AG04450 (cell line): ENCODE measurements around the gene ELFN1. TPM values are rescaled to one million over a fixed set of nuclear protein-coding genes. Genes with fewer than 3 reads are reported as not detected.

Experiments
- CTCF ChIA-PET: fragments of 300-600, 350-600 bp; formaldehyde crosslinking; extraction: SDS; loops from one replicate; lab custom pipeline; 2022; ENCODE audit warnings: antibody characterized with exemption, inconsistent platforms; lab: Charles Lee
- POLR2A ChIA-PET: fragments of 350-600 bp; formaldehyde crosslinking; extraction: SDS; loops from one replicate; lab custom pipeline; 2021; ENCODE audit warnings: antibody characterized with exemption, inconsistent platforms; lab: Yijun Ruan, JAX
- DNase-seq: peaks from one replicate; pipeline ENCODE4 v3.0.0-alpha.2; 2011; ENCODE audit warnings: low read depth, low spot score
- H3K27ac ChIP-seq: one replicate; pipeline ENCODE4 v1.5.1; 2012; ENCODE audit warnings: low read depth, low read length, control low read depth
- H3K27me3 ChIP-seq: one replicate; pipeline ENCODE4 v1.6.0; 2012; ENCODE audit warnings: low read length; ENCODE audit not compliant: control insufficient read depth, insufficient read depth
- H3K4me3 ChIP-seq: 2 replicates; pipeline ENCODE4 v1.5.1; 2011; ENCODE audit warnings: mild to moderate bottlenecking, low read depth, low read length, control low read depth
- H3K9me3 ChIP-seq: 2 replicates; pipeline ENCODE4 v1.5.1; 2012; ENCODE audit warnings: low read length; ENCODE audit not compliant: control insufficient read depth, insufficient read depth
- polyA plus RNA-seq: library from polyadenylated mRNA; depleted of rRNA; stranded (reverse); fragments of >200 nt; gene quantifications from 2 replicates; pipeline ENCODE4 v1.2.3, GENCODE V29; 2011
- TF ChIP-seq, protein P1 (sequence below): IDR thresholded peaks from 2 replicates; pipeline ENCODE4 v1.5.1; 2011; ENCODE audit warnings: low read depth, low read length, control low read depth, inconsistent platforms

ELFN1 gene
- polyA plus RNA-seq, 1 experiment: 0.10 TPM

DNA sequence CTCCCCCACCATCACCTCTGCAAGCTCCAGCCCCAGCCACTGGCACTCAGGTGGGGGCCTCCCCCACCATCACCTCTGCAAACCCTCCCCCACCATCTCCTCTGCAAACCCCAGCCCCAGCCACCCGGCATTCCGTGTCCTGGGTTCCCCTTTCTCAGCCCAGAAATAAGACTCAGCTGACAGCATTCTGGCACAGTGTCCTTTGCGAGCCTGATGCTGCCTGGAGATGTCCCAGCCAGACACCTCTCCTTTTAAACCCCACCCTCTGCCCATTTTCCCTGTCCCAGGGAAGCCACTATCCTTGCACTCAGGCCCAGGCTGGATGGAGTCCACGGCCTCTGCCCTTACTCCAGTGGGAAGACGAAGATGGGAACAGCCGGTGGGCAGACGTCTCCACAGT, 49.8 kb downstream of the ELFN1 start:
- Histone ChIP-seq H3K4me3 (no peak overlapping the region), H3K9me3 (peaks cover 1% of the 10 kb centered on the region), H3K27me3 (peaks cover 7% of the 10 kb centered on the region), H3K27ac (no peak overlapping the region)
- TF ChIP-seq, protein P1, sequence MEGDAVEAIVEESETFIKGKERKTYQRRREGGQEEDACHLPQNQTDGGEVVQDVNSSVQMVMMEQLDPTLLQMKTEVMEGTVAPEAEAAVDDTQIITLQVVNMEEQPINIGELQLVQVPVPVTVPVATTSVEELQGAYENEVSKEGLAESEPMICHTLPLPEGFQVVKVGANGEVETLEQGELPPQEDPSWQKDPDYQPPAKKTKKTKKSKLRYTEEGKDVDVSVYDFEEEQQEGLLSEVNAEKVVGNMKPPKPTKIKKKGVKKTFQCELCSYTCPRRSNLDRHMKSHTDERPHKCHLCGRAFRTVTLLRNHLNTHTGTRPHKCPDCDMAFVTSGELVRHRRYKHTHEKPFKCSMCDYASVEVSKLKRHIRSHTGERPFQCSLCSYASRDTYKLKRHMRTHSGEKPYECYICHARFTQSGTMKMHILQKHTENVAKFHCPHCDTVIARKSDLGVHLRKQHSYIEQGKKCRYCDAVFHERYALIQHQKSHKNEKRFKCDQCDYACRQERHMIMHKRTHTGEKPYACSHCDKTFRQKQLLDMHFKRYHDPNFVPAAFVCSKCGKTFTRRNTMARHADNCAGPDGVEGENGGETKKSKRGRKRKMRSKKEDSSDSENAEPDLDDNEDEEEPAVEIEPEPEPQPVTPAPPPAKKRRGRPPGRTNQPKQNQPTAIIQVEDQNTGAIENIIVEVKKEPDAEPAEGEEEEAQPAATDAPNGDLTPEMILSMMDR: no peak
- DNase-seq: no peak
- CTCF ChIA-PET: no interaction called here
- POLR2A ChIA-PET: no interaction called here

DNA sequence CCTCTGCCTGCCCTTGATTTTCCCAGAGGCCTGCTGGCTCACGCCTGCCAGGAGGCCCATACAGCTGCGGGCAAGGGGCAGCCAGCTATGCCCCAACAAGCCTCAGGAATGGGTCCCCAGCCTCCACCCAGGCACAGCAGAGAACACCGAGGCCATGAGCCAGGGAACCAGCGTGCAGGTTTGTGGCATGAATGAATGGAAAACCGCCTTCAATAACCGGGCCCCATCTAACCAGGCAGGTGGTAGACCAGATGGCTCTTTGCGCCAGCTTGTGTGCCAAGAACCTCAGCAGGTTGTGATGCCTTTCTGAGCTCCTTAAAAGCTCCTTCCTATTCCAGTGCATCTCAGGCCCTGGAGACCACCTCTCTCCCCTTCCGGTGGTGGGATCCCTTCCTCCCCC, 50.2 kb downstream of the ELFN1 start:
- no peak overlapping the region for H3K4me3 ChIP-seq
- CTCF ChIA-PET: interaction anchor here (1.4 kb wide), 1 partner anchor 10 kb away, joined by 3 read pairs; no protein-coding TSS in a partner anchor
- no peak for DNase-seq
- POLR2A ChIA-PET: no interaction called here
- H3K9me3 ChIP-seq: no peaks in the 10 kb centered on the region; the same call in 1 of the 2 replicates
- no peak overlapping the region for H3K27ac ChIP-seq
- TF ChIP-seq, protein P1: no peak
- peaks cover 4% of the 10 kb centered on the region for H3K27me3 ChIP-seq

DNA sequence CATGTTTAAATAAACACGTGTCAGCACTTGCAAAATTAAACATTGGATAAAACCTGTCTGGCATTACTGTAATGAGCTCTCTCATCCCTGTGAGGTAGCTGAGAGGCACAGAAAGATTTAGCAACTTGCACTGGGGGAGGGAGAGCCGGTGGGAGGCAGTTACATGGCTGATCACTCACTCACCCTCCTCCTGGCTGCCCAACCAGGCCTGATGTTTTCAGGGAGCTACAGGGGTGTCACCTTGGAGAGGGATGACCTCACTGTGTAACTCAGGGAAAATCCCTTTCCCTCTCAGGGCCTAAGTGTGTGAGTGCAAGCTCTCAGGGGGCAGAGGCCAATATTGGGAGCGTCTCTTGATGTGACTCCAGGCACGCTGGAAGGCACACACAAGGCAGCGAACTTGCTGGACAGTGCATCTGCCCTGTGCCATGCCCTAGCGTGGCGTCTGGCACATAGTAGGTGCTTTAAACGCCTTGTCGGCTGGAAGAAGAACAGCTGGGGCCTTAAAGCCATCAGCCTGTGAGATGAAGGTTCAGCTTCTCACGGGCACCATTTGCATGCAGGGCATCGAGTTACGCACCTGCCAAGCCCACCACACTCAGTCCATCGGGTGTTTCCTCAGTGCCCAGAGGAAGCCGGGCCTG, 51.1 kb downstream of the ELFN1 start:
- POLR2A ChIA-PET: no interaction called here
- no peak overlapping the region for H3K27ac ChIP-seq
- CTCF ChIA-PET: interaction anchor here (1.4 kb wide), 1 partner anchor 11 kb away, joined by 3 read pairs; no protein-coding TSS in a partner anchor
- no peak for DNase-seq
- TF ChIP-seq, protein P1: no peak
- no peaks in the 10 kb centered on the region; the same call in 1 of the 2 replicates for H3K9me3 ChIP-seq
- H3K4me3 ChIP-seq: no peak overlapping the region
- peaks cover 10% of the 10 kb centered on the region for H3K27me3 ChIP-seq

DNA sequence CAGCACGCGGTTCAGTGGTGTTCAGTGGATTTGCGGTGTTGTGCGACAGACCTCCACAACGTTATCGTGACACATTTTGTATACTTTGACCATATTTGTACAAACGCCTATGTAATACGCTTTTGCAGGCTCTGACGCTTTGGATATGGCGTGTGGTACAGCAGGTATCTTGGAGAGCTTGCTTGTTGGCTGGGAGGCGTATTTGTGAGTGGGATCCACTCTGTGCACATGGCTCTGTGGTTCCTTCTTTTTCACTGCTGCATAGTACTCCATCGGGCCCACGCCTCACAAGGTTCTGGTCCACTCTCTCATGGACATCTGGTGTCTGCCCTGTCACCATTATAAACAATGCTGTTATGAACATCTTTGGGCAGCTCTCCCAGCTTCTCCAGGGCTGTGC, 53.2 kb downstream of the ELFN1 start:
- no peak for DNase-seq
- no peak overlapping the region for H3K4me3 ChIP-seq
- POLR2A ChIA-PET: no interaction called here
- TF ChIP-seq, protein P1: no peak
- H3K27me3 ChIP-seq: peaks cover 20% of the 10 kb centered on the region
- H3K27ac ChIP-seq: no peak overlapping the region
- CTCF ChIA-PET: no interaction called here
- peaks cover 2% of the 10 kb centered on the region; the same call in 1 of the 2 replicates for H3K9me3 ChIP-seq

DNA sequence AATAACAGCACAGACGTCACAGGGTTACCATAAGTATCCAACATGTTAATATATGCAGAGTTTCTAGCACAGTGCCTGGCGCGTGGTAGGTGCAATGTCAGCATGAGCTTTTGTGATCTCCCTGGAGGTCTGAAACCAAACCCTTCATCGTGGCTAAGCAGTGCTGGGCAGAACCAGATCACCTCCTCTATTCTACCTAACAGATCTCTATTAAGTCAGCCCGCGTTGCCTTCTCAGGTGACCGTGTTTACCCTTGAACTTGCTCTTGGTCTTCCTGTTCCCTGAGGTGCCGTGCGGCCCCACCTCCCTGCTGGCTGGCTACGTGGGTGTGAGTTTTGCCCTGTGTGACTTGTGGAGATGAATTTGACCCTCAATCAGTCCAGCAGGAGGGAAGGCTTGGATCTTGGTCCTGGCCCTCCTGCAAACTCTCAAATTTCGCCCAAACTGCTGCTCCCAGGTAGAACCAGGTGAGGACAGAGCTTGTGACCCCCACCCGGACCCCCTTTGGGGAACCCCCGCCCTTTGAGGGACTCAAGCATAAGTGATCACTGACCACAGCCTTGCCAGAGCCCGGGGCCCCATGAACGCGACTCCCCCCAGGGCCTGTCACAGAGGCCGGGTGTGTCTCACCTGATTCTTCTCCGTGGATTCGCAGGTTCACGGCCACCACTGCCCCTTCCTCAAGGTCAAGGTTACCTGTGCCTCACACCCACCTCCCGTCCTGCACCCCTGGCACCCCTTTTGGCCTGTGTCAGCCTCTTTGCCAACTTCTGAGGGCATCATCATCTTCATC, 54.2 kb downstream of the ELFN1 start:
- DNase-seq: no peak
- Histone ChIP-seq H3K9me3 (peaks cover 13% of the 10 kb centered on the region), H3K27me3 (peaks cover 22% of the 10 kb centered on the region), H3K4me3 (no peak overlapping the region), H3K27ac (no peak overlapping the region)
- ChIA-PET CTCF (no interaction called here), POLR2A (no interaction called here)
- TF ChIP-seq, protein P1: no peak
